HG03571 (cell line): ENCODE measurements around the gene RAB33A.

Source experiments
- ATAC-seq: cut with Tn5 transposase; IDR thresholded peaks from one replicate; pipeline ENCODE4 v1.9.1; 2021; ENCODE audit not compliant: unreplicated experiment

Gene RAB33A

GRCh38 chrX:130172127-130172845, 524 bp downstream of the RAB33A start:
- no peak for ATAC-seq

DNA sequence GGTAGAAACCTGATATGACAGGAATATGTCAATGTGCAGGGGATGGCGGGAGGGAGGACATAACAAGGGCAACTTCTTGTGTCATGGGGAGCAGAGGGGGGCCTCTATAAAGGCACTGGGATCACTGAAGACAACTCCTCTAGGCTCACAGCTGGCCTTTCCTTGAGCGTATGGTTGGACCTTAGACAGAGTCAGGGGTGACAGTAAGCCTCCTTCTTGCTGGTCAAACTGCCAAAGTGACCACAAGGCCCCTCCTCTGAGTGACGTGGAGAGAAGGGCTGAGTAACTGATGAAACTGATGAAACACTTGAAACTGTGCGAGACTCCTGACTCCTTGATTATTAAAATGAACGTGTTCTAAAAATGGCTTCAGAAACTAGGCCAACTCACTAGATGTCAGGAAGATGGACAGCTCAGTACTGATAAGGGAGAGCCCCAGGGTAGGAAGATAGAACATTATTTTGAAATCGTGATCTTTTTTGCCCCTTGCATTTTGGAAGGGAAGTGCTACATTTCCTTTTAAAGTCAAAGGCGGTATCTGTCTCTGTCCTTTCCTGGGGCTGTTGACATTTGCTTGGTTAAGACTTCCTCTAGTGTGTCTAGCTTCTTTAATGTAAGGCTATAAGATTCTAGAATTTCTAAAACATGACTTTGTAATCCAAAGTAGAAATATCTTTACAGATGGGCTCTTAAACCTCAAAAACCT, 1.6 kb downstream of the RAB33A start:
- ATAC-seq, result no peak

GRCh38 chrX:130174045-130174704, 2.4 kb downstream of the RAB33A start:
- ATAC-seq, result no peak

DNA sequence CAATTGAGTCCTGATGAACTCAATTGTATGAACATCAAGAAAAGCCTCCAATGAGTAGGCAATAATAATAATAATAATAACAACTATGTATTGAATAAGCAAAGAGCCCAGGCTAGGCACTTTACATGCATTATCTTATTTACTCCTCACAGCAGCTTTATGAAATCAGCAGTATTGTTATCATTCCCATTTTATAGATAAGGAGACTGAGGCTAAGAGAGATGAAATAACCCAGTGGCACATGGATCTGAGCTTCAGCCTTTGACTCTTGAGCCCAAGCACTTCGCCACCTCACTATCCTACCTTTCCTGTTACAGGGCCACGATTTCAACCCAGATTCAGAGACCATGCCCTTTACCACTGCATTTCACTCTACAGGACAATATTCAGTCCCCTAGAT, 3.2 kb downstream of the RAB33A start:
- ATAC-seq, result no peak

- peak; percentile 77 for ATAC-seq
Measured at GRCh38 chrX:130176354-130176776, 4.6 kb downstream of the RAB33A start.

DNA sequence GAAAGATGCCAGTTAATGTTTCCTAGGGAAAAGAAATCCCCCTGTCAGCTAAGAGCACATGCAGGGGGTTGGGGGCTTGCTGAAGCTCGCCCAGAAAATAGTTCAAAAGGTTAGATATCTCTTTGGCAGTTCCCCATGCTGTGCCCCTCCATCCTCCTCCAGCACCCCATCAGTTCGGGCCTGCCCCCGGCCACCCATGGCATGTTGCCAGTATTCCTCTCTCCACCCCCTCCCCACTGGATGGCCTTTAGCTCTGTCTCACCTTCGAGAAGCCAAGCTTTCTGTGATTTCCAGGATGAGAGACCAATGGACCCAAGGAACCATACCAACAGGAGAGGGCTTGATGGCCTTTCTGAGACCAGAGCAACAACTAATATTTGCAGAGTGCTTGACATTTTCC, 5.2 kb downstream of the RAB33A start:
- ATAC-seq, result no peak

DNA sequence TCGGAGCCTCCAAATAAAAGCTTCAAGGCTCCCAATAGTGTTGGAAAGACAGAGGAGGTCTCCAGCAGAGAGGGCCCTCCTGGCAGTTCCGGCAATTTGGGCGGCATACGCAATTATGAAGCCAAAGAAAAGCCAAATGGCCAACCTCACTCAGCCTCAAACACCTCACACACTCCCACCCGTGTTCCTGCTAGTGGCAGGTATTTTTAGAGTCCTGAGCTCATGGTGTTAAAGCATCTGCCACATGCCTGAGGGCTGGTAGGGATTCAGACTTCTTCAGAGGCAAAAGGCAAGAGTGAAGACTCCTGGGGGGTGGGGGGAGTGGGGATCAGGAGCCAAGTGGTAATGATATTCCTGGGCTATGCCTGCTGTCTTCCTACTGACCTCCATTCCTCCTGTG, 7.4 kb downstream of the RAB33A start:
- ATAC-seq, result no peak

GRCh38 chrX:130179579-130180215, 7.9 kb downstream of the RAB33A start:
- no peak for ATAC-seq

DNA sequence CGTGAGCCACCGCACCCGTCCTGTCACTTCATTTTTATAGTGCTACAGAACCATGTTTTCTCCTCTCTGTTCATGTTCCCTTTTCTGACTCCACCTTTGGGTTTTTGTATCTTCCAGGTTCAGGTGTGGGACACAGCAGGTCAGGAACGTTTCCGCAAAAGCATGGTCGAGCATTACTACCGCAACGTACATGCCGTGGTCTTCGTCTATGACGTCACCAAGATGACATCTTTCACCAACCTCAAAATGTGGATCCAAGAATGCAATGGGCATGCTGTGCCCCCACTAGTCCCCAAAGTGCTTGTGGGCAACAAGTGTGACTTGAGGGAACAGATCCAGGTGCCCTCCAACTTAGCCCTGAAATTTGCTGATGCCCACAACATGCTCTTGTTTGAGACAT, 12.4 kb downstream of the RAB33A start:
- no peak for ATAC-seq

- no peak for ATAC-seq
Measured at GRCh38 chrX:130184857-130185256, 13.1 kb downstream of the RAB33A start.

- no peak for ATAC-seq
Measured at GRCh38 chrX:130186651-130187050, 14.9 kb downstream of the RAB33A start.

- ATAC-seq, result no peak
Measured at GRCh38 chrX:130190801-130191200, 19.0 kb downstream of the RAB33A start.

DNA sequence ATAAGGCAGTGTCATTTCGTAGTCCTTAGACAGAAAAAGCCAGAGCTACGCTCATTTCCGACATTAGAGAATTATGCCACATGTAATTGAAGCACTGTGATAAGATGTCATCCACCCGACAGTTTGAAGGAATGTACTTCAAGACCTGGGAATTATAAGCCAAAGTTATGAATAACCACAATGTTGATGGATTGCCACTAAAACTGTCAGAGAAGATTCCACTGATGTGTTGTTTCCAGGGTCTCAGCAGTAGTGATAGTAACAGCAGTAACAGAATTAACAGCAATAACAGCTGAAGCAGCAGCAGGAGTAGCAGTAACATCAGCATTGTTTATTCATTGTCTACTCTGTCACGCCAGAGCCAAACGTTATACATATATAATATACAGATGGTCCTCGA, 24.7 kb downstream of the RAB33A start:
- ATAC-seq, result no peak

- ATAC-seq, result no peak
Measured at GRCh38 chrX:130197464-130197863, 25.7 kb downstream of the RAB33A start.

- ATAC-seq, result no peak
Measured at GRCh38 chrX:130204647-130205046, 32.9 kb downstream of the RAB33A start.

- no peak for ATAC-seq
Measured at GRCh38 chrX:130211415-130212186, 39.8 kb downstream of the RAB33A start.

DNA sequence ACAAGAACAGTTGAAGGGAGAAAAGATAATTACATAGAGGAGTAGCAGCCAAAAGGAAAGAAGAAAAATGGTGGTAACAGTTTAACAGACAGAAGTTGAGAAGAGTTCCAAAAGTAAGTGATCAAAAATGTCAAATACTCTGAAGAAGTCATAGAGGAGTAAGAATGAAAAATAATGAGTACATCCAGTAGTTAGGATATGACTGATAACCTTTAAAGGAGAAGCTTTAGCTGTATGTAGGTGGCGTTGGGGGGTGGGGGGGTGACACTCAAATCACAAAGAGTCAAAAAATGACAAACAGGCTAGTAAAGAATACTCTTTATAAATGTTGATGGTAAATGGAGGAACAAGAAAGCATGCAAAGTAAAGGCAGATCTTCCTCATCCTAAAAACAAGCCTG, 40.6 kb downstream of the RAB33A start:
- no peak for ATAC-seq

GRCh38 chrX:130213376-130213775, 41.6 kb downstream of the RAB33A start:
- no peak for ATAC-seq

DNA sequence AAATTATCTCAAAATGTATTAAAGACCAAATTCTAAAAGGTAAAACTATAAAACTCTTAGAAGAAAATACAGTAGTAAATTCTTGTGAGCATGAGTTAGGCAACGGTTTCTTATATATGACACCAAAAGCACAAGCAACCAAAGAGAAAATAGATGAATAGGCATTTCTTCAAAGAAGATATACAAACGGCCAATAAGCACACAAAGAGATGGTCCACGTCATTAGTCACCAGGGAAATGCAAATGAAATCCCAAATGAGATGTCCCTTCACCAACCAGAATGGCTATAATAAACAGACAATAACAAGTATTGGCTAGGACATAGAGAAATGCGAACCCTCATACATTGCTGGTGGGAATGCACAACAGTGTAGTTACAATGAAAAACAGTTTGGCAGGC, 44.6 kb downstream of the RAB33A start:
- no peak for ATAC-seq

GRCh38 chrX:130224810-130225209, 53.0 kb downstream of the RAB33A start:
- no peak for ATAC-seq

DNA sequence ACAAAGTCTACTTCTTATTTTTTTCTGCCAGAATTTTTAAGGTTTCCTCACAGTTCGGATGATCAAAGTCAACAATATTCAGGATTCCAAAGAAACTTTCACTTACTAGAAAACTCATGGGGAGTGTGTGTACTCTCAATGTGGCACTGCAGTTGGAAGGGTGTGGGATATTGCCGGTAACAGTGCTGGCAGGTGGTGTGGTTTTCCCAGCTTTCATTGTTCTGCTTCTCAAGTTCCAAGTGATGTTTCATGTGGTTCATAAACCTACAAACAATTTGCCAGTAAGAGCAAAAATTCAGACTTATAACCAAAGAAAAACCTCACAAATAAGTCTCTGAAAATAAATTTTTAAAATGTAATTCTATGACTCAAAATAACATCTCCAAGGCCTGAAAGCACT, 57.1 kb downstream of the RAB33A start:
- ATAC-seq, result no peak
